Stimulated activated CD4-positive, alpha-beta T cell treated with anti-CD3 and anti-CD28 coated beads, Interleukin-2, amount 100 ng/mL, for 48 hours (primary cell): ENCODE data around the gene DLX1.
"Not testable (repeated sequence)": the region's sequence is repeated elsewhere in the genome, so short reads cannot be mapped to it uniquely, and the experiment has no call there.

Source experiments
- DNase-seq, 2 donors: peaks; one replicate each; pipeline ENCODE4 v3.0.0-alpha.2; 2020

The DLX1 gene

GRCh38 chr2:172066394-172066886 lies 18.9 kb upstream of the DLX1 start:
- no peak for DNase-seq

DNA sequence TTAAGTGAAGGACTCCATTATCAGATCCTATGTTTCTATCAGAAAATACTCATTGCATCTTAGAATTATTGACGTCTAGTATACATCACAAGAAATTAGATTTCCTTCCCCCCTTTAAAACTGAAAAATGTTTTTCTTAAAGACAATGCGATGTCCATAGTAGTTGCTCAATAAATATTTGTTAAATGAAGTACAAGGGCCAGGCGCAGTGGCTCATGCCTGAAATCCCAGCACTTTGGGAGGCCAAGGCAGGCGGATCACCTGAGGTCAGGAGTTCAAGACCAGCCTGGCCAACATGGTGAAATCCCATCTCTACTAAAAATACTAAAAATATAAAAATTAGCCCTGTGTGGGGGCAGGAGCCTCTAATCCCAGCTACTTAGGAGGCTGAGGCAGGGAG lies 17.4 kb upstream of the DLX1 start:
- DNase-seq = not testable (repeated sequence)

- no peak for DNase-seq
Measured at GRCh38 chr2:172070936-172071335, 14.4 kb upstream of the DLX1 start.

- DNase-seq = no peak
Measured at GRCh38 chr2:172072303-172072702, 13.0 kb upstream of the DLX1 start.

DNA sequence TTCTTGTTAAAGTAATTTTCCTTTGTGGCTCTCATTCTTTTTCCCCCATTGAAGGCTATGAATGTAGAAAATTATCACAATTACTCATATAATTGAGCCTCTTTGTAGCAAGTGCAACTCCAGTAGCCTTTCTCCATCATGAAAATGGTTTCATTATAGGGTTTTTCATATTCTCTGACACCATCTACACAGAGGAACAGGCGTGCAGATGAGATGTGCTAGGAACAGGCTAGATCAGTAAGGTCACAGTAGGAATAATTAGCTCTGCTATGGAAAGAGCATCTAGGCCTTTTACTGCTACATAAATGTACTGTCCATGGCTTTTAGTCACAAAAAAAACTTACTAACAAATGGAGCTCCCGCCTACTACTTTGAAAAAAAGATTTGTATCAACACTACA lies 12.6 kb upstream of the DLX1 start:
- no peak for DNase-seq

DNA sequence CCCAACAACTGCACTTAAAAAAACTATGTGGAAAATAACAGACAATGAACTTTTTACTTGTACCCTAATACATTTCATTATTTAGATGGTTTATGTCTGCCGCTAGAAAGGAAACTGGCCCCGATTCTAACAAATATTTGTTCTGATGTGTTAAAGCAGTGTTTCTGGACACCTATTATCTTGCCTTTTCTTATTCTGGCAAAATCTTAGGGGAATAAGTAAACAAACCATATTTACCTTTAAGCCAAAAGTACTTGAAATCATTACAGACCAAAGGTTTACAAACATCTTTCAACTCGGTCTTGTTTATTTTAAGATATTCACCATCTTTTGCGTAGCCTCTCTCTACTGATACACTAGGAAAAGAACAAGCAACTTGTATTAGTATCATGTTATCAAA lies 11.8 kb upstream of the DLX1 start:
- no peak for DNase-seq

DNA sequence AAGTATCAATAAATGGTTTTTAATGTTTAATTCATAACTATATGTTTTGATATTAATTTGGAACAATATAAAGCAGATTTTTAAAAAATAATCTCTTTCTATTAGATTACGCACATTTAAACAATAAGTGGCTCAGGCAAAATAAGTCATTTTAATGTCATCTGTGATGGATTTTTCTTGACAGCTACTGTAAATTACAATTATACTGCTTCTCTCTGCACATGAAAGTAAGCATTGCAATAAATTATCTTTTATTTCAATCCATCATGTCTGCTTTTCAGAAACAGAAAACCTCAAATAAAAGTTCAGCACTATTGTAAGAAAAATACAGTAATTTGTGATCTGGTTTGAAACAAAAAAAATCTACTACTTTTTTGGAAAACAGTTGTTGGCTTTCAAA lies 11.1 kb upstream of the DLX1 start:
- DNase-seq = no peak

- DNase-seq = no peak
Measured at GRCh38 chr2:172079416-172079815, 5.9 kb upstream of the DLX1 start.

GRCh38 chr2:172079838-172080640 lies 5.3 kb upstream of the DLX1 start:
- DNase-seq = no peak

GRCh38 chr2:172080641-172081220 lies 4.6 kb upstream of the DLX1 start:
- no peak for DNase-seq

DNA sequence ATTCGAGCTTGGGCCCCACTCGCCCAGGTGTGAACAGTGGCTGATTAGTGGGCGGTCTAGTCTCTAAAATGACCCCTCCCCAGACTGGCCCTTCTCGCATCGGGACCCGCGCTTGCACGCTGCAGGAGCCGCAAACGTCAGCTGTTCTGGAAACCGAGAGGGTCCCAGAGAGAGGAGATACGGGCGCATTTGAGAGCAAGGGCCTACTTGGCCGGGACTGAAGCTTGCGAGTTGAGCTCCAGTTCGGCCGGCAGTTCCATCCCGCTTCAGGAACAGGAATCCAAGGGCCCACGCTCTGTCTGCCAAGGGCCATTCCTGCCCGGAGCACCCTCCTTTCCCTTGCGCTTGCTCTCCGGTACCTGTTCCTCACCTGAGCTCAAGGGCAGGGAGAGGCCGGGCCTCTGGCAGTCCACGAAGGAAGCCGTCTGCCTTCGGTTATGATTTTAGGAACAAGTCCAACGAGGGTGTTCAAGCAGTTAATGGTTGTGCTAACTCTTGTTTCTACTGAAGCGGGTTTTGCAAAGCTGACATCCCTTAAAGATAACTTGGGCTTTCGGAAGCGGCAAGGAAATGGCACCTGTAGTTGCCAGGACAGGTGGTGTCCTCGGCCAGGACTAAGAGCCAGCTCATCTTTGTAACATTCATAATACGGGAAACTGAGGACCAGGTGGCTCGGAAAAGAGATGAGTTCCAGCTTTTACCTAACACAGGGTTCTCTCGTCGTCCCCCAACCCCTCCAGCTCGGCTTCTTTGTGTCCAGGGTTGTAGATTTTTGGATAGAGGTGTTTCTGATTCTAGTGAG lies 3.9 kb upstream of the DLX1 start:
- no peak for DNase-seq

GRCh38 chr2:172082105-172082943 lies 3.0 kb upstream of the DLX1 start:
- DNase-seq = no peak

DNA sequence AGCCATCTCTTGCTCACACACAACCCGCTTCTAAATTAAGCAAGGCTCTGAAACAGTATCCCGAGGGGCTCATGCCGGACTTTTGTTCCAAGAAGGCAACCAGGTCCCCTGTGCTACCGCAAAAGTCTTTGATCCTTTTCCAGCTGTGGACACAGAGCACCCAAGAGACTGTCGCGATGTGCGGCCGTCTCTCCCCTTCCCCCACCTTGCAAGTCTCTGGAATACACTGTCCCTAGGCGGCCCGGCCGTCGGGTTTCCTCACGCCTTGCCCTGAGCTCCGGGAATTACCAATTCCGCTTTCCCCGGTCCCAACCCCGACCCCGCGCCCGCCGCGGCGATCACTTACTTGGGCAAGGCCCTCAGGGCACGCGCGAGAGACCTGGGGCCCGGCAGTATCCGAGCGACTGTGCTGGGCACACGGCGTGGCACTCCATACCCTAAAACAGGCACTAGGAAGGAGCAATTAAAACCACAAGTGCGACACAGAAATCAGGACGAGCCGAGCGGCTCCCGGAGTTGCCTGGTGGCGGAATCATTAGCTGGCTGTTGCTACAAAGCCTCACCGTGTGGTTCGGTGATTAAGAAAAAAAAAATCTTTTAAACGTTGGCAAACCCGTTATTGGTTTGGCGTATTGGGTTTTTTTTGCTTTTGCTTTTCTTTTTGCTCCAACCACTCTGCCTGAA lies 2.2 kb upstream of the DLX1 start:
- no peak for DNase-seq

GRCh38 chr2:172083628-172084394 lies 1.5 kb upstream of the DLX1 start:
- no peak for DNase-seq

- DNase-seq = no peak
Measured at GRCh38 chr2:172084395-172084644, 987 bp upstream of the DLX1 start.

GRCh38 chr2:172084645-172085459 lies 455 bp upstream of the DLX1 start:
- DNase-seq = peak in 1 of 2 donors; percentile 53

DNA sequence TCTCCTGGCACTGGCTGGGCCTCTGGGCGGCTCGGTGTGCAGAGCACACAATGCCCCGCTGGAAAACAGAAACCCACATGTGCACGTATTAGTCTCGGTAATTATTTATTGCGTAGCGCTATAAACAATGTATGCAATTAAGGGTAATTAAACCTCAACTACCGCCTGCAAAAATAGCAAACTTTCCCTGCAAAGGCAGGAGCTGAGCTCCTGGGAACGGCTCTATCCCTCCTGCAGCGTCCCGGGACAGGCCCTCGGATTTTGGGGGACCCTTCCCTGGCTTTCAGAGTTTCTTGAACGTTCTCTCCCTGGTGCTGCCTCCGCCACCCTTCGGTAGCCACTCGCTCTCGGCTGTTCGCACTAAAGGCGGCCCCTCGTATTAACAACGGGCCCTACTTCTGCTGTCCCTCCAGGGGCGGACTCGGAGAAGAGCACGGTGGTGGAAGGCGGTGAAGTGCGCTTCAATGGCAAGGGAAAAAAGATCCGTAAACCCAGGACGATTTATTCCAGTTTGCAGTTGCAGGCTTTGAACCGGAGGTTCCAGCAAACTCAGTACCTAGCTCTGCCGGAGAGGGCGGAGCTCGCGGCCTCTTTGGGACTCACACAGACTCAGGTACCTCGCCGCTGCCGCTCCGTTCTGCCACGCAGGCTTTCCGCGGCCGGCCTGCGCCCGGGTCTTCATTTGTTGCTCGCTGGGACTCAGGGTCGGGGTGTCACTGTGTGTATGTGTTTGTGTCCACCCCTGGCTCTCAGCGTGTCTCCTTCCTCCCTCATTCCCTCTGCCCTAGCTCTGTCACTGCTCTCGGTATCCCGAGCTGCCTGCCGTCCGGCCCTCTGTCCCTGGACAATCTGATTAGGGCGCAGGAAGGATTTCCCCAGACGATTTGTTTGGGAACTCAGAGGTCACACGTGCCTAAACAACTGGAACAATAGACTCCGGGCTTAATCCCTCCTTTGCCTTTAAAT lies 1.2 kb downstream of the DLX1 start:
- DNase-seq = peak in 1 of 2 donors; percentile 55

- DNase-seq = no peak
Measured at GRCh38 chr2:172087207-172087779, 2.0 kb downstream of the DLX1 start.

DNA sequence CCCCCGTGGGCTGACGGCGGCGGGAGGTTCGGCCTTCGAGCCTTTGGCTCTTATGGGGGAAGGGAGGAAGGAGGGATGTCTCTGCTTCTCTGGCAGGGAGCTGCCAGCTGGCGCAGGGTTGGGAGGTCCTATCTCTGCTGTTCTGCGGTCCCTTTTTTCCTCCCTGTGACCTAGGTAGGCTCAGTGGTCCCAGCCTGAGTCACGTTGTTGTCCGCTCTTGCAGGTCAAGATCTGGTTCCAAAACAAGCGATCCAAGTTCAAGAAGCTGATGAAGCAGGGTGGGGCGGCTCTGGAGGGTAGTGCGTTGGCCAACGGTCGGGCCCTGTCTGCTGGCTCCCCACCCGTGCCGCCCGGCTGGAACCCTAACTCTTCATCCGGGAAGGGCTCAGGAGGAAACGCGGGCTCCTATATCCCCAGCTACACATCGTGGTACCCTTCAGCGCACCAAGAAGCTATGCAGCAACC lies 2.5 kb downstream of the DLX1 start:
- DNase-seq = no peak
